GM23248 (cell line): Measurements from ENCODE around the gene FTL.

ENCODE experiments used
- EZH2 ChIP-seq: fragments of 200-600 bp; sonication (generic); IDR thresholded peaks from 2 replicates; pipeline ENCODE4 v1.6.1; 2018; ENCODE audit warnings: antibody characterized with exemption, mild to moderate bottlenecking; ENCODE audit not compliant: insufficient read depth, poor library complexity, severe bottlenecking
- EZH2phosphoT487 ChIP-seq: fragments of 200-600 bp; sonication (generic); IDR thresholded peaks from 2 replicates; pipeline ENCODE4 v1.6.1; 2018; ENCODE audit warnings: antibody characterized with exemption, moderate library complexity, mild to moderate bottlenecking, low read depth; ENCODE audit not compliant: insufficient read depth

GRCh38 chr19:48970139-48970766, 5.1 kb downstream of the FTL start:
- no peak for TF ChIP-seq EZH2
- TF ChIP-seq EZH2phosphoT487 = no peak
